Left kidney (tissue), 2 donors: ENCODE data around the gene MBD3L5. TPM values are rescaled to one million over a fixed set of nuclear protein-coding genes. Genes with fewer than 3 reads are reported as not detected.
"Not testable (repeated sequence)": the region's sequence is repeated elsewhere in the genome, so short reads cannot be mapped to it uniquely, and the experiment has no call there.

Source experiments
- DNase-seq: peaks from one replicate; pipeline ENCODE4 v3.0.0-alpha.2; 2013
- polyA plus RNA-seq: library from polyadenylated mRNA; unstranded; fragments of 120-200 nt; gene quantifications from one replicate; pipeline ENCODE4 v1.2.1, GENCODE V29; 2013; ENCODE audit not compliant: insufficient read length

MBD3L5 gene
- polyA plus RNA-seq, 1 donor = not detected

DNA sequence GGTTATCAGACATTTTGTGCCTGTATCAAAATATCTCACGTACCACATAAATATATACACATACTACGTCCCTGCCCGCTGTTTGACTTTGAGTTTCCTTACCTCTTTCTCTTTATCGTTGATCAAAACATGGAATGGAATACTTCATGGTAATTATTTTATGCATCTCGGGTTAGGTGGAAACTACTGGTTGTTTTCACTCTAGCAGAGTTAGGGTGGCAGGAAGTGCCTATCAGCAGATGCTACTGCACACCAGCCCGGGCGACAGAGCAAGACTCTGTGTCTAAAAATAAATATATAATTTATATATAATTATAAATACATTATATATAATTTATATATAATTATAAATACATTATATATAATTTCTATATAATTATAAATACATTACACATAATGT is 22.5 kb downstream of the MBD3L5 start:
- DNase-seq = not testable (repeated sequence)

DNA sequence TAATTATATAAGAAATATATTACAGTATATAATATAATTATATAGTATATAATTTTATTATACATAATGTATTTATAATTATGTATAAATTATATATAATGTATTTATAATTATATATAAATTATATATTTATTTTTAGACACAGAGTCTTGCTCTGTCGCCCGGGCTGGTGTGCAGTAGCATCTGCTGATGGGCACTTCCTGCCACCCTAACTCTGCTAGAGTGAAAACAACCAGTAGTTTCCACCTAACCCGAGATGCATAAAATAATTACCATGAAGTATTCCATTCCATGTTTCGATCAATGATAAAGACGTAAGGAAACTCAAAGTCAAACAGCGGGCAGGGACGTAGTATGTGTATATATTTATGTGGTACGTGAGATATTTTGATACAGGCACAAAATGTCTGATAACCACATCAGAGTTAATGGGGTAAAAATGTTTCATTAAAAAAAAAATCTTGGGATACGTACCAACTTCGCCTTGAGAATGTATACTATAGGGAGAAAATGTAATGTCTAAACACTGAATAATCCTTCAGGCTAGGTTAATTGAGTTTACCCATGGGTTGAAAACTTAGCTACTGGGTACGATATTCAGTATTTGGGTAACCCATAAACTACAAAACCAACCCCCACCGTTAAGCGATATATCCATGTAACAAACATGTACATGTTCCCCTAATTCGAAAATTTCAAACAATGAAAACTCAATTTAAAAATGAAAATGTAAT is 24.4 kb downstream of the MBD3L5 start:
- not testable (repeated sequence) for DNase-seq

DNA sequence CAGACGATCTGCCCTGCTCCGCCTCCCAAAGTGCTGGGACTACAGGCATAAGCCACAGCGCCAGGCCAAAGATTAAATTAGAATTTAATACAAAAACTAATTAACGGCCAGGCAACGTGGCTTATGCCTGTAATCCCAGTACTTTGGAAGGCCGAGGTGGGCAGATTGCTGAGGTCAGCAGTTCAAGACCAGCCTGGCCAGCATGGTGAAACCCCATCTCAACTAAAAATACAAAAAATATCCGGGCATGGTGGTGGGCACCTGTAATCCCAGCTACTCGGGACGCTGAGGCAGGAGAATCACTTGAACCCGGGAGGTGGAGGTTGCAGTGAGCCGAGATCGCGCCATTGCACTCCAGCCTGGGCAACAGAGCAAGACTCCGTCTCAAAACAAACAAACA is 25.3 kb downstream of the MBD3L5 start:
- DNase-seq = not testable (repeated sequence)

DNA sequence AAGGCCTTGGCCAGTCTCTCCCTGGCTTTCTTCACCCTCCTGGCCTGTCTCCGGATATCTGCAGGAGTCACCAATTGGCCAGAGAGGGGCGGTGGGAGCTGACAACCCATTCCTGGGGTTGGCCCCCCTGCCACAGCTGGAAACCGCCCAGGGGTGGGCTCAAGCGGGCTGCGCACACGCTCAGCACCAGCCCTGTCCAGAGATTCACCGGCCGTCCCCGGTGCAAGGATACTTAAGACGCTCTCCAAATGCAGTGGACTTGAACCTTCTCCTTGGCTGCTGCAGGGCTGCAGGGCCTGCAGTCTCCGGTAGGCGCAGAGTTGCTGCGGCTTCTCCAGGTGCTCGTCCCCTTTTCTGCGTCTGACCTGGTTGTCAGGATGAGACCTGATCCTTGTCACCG is 26.0 kb downstream of the MBD3L5 start:
- DNase-seq = not testable (repeated sequence)

DNA sequence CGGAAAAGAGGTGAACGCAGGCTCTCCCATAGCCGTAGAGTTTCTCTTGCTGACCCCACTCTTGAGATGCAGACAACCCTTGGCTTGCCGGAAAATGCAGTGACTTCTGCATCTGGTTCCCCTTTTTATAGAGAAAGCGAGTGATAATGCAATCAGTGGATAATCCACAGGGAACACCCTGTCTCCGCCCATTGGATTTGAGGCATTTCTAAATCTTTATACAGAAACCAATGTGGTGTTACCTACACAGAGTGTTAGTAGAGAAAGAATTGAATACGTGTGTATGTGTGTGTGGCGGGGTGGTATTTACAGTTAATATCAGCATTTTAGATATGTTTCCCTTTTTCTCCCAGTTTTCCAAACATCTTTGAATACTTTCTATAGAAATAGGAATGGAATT is 28.2 kb downstream of the MBD3L5 start, which contains the start of gene MBD3L3:
MBD3L3 (minus strand) TSS at position 101 of the 400 bp plus-strand sequence; CDS start at position 30, 71 bp downstream.
- DNase-seq = not testable (repeated sequence)

DNA sequence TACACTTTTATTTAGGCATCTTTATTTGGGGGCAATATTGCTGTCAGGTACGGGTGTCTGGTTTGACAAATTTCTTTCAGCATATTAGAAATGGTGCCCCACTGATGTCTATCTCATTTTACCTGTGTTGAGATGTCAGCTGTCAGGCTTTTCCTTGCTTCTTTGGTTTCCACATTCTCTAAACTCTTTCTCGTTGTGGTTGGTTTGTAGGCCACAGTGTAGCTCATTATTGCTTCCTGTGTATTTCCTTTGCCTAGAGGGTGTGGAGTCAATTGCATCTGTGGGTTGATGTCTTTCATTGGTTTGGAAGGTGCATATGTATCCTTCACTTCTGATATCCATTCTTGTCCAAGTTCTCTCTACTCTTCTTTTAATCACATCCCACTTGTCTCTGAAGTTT is 29.6 kb downstream of the MBD3L5 start:
- not testable (repeated sequence) for DNase-seq

DNA sequence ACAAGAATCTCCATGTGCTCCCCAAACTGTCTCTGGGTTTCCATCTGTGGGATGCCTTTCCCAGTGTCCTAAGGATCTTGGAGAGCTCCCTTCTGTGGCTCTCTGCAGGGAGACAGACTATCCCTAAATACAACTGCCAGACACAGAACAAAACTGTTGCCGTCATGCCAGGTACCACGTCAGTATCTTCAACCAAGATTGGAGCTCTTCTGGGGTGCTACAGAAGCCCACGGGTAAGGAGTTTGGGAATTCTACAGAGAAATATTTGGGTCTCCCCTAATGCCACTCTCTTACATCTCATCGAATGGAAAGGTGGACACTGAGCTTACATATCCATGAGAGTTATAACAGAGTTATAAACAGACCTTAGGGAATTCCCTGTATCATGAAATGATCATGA is 33.0 kb downstream of the MBD3L5 start:
- DNase-seq = no peak

DNA sequence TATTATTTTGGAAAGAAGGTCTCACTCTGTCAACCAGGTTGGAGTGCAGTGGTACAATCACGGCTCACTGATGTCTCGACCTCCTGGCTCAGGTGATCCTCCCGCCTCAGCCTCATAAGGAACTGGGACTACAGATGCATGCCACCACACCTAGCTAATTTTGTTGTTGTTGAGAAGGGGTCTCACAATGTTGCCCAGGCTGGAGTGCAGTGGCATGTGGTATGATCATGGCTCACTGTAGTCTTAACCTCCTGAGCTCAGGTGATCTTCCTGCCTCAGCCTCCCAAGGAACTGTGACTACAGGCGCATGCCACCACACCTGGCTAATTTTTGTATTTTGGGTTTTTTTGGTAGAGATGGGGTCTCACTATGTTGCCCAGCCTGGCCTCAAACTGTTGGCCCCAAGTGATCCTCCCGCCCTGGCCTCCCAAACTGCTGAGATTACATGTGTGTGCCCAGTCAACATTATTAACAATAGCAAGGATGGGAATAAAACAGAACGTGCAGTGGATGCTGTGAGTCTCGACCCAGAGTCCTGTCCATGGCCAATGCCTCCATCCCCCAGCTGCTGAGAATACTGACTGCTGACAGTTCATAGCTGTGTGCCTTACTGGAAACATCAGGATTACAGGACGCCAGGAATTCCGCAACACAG is 33.5 kb downstream of the MBD3L5 start:
- no peak for DNase-seq

DNA sequence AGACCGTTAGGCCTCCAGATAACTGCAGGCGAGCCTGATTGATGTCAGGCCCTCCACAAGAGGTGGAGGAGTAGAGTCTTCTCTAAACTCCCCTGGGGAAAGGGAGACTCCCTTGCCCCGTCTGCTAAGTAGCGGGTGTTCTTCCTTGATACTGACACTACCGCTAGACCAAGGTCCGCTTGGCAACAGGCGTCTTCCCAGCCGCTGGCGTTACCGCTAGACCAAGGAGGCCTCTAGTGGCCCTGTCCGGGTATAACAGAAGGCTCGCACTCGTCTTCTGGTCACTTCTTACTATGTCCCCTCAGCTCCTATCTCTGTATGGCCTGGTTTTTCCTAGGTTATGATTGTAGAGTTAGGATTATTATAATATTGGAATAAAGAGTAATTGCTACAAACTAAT is 36.7 kb downstream of the MBD3L5 start:
- DNase-seq = not testable (repeated sequence)

DNA sequence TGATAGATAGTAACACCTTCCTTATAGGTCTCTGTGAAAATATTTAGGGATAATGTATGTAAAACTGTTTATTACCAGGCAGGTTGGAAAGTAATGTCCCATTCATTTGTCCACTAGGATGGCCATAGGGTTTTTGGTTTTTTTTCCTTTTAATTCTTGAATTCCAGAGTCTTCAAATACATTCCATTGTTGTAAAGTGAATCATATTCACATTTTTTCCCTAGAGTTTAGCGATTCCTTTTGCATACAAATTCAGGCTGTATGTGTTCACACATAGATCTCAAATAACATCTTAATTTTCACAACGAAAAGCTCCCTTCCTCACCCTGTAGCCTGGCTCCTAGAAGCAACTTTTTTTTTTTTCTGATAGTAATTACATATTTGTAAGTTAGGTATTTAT is 37.3 kb downstream of the MBD3L5 start:
- DNase-seq = no peak

DNA sequence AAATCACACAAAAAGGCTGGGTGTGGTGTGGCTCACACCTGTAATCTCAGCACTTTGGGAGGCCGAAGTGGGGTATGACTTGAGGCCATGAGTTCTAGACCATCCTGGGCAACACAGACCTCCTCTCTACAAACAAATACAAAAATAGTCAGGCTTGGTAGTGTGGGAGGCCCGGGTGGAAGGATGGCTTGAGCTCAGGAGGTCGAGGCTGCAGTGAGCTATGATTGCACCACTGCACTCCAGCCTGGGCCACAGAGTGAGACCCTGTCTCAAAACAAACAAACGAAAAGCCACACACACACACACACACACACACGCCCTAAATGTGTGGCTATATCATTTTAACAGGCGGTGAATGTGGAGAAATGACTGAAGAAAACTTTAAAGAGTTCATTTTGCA is 38.2 kb downstream of the MBD3L5 start:
- DNase-seq = no peak

DNA sequence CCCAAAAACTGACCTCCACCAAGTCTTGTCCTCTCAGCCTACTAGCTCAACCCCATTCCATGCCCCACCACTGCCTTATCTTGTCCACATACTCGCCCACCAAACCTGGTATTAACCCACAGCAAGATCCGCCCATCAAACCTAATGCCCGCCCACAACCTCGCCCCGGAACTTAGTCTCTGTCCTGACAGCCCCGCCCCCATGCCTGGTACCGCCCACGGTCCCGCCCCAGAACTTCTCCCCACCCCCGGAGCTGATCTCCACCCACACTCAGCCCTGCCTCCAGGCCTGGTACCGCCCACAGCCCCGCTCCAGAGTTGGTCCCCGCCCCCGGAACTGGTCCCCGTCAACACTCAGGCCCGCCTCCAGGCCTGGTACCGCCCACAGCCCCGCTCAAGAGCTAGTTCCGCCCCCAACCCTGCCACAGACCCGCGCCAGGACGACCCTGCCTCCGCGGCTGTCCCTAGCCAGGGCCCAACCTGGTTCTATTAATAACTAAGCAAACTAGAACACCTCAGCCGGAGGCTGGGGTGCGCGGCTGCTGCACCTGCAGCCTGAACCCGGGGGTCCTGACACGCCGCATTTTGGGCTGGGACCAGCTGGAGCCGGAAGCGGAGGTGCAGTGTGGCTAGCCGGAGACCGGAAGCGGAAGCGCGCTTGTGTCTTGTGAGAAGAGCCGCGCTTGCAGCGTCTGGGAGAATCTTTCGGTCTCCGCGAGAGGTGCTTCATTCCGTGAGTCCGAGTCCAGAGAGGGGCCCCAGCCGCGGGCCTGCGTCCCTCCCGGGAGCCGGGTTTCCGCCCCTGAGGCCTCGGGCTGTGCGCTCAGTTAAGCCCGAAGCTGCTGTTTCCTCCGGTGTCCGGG is 38.9 kb downstream of the MBD3L5 start, which contains the start of gene ZNF557:
ZNF557 (plus strand) TSS at position 662 of the 862 bp plus-strand sequence. CDS start 5,372 bp downstream, outside the sequence.
- DNase-seq = peak; percentile 96

DNA sequence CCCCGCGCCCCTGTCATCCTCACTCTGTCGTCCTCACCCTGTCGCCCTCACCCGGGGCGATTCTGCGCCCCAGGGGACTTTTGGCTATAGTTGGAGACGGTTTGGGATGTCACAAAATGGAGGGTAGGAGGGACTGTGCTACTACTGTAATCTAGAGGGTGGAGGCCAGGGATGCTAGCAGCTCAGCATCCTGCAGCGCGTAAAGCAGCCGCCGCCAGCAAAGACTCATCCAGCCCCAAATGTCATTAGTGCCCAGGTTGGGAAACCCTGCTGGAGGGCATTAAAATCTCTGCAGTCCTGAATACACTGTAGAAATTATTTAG is 39.5 kb downstream of the MBD3L5 start:
- DNase-seq = no peak

DNA sequence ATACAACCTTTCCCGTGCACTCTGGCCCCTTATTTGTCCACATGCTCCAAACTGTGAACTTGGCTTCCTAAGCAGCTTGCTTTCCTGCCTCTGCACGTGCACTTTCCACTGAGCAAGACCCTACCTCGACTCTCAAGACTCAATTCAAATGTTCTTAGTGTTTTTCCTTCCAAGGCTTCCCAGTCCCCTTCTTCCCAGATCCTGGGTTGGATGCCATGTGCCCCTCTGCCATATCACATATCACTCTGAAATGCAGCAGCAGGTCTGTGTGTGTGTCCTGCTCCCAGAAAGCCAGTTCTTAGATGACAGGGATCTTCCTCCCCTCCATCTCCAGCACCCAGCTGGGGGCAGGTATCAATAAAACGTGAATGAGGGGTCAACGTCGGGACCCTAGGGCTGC is 42.2 kb downstream of the MBD3L5 start:
- DNase-seq = no peak

DNA sequence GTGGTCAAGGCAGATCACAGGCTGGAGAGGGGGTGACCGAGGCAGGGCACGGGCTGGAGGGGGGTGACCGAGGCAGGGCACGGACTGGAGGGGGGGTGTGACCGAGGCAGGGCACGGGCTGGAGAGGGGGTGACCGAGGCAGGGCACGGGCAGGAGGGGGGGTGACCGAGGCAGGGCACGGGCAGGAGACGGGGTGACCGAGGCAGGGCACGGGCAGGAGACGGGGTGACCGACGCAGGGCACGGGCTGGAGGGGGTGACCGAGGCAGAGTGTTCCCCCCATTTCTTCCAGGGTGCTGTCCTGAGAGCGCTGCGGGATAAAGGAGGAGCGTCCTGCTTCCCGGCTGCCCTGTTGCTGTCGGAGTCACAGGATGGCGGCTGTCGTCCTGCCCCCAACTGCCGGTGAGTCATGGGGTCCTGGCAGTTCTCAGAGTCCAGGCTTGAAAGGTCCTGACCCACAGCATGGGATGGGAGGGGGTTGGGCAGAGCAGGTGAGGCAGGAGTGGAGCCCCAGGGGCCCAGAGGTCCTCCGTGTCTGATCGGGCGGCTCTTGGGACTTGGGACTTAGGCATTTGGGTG is 44.4 kb downstream of the MBD3L5 start:
- DNase-seq = no peak

DNA sequence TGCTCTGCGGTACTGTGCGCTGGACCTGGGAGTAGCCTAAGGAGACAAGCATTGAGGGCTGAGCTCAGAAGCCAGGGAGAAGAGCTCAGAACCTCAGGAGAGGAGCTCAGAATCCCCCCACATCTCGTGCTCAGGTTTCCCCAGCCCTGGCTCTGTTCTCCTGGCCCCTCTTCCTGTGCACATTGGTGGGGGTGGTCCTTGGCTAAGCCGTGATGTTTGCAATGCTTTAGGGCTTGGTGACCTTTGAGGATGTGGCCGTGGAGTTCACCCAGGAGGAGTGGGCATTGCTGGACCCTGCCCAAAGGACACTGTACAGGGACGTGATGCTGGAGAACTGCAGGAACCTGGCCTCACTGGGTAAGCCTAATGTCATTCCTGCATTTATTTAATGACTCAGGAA is 45.8 kb downstream of the MBD3L5 start:
- DNase-seq = no peak

DNA sequence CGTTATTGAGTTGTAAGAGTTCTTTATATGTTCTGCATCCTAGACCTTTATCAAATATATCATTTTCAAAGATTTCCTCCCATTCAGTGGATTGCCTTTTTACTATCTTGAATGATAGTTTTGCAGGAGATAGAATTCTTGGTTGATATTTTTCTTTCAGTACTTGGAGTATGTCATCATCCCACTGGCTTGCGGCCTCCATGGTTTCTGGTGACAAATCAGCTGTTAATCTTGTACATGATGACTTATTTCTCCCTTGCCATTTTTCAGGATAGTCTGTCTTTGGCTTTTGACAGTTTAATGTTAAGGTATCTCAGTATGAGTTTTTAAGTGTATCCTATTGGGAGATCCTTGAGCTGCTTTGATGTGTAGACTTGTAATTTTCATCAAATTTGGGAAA is 47.6 kb downstream of the MBD3L5 start:
- no peak for DNase-seq

Other genes starting within 250 kb of the MBD3L5 start
- 0.05 TPM for gene ADGRE1, start 143.0 kb upstream of the MBD3L5 start, polyA plus RNA-seq
- not detected for gene MBD3L2B, start 9.1 kb upstream of the MBD3L5 start, polyA plus RNA-seq
- gene MBD3L4, start 9.6 kb downstream of the MBD3L5 start, polyA plus RNA-seq = not detected
- not detected for gene MBD3L2, start 18.7 kb downstream of the MBD3L5 start, polyA plus RNA-seq
- gene MBD3L3, start 28.1 kb downstream of the MBD3L5 start, polyA plus RNA-seq = not detected
- 11.7 TPM for gene ZNF557, start 39.1 kb downstream of the MBD3L5 start, polyA plus RNA-seq